ENCODE data around the gene CCDC86. TPM values are rescaled to one million over a fixed set of nuclear protein-coding genes. Genes with fewer than 3 reads are reported as not detected.

CCDC86 gene, protein sequence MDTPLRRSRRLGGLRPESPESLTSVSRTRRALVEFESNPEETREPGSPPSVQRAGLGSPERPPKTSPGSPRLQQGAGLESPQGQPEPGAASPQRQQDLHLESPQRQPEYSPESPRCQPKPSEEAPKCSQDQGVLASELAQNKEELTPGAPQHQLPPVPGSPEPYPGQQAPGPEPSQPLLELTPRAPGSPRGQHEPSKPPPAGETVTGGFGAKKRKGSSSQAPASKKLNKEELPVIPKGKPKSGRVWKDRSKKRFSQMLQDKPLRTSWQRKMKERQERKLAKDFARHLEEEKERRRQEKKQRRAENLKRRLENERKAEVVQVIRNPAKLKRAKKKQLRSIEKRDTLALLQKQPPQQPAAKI
- total RNA-seq: 10 to 100 TPM; 52.1 to 75.1 TPM

GRCh38 chr11:60841797-60842667 lies at the start of gene CCDC86:
Gene CCDC86 (plus strand): TSS chr11:60842113. CDS start chr11:60842125, 12 bp downstream.
- Mint-ChIP-seq H3K27me3 (no peaks in the 10 kb centered on the region), H3K4me3 (peak within 1 kb of the TSS; percentile 83), H3K4me1 (peaks cover 38% of the 10 kb centered on the region), H3K27ac (peak within 1 kb of the TSS; percentile 96), H3K36me3 (ENCODE audit: low read depth) (peaks cover 25% of the 10 kb centered on the region), H3K9me3 (ENCODE audit: low read depth) (no peaks in the 10 kb centered on the region)
- intact Hi-C loops (cut with DNase I, micrococcal nuclease): loop anchor here (1.0 to 2.0 kb wide), 9 partner anchors 64 to 588 kb away; partner anchors contain the start of genes PRPF19 (in 2 of the 2), DDB1 (in 1 of the 2), SDHAF2 (in 1 of the 2) and TKFC (in 1 of the 2)
- CTCF ChIA-PET: interaction anchor here (0.6 to 2.9 kb wide), 6 partner anchors 8 to 440 kb away, joined by 3 to 19 read pairs (median 3); no protein-coding TSS in a partner anchor
- ATAC-seq: peak; percentile 95
- POLR2A ChIA-PET: interaction anchor here (0.5 to 1.2 kb wide), 2 partner anchors 64 to 279 kb away, joined by 4 to 5 read pairs; partner anchors contain the start of gene PRPF19
- peak; percentile 98 for DNase-seq

DNA sequence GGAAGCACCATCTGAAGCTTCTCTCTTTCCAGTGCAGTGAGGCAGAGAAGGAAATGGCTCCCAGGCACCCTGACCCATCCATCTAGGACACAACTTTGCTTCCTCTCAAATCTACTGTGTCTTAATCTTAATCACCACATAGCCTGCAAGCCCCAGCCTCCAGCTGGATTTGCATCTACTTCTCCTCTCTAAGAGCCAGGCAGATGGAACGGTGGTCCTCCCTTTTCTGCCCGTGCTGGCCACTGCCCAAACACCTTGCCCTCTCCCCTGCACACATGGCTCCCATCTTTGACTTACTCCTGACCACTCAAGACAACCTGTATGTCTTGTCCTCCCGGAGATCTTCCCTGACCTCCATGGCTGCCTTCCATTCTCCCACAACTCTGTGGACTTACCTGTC lies 49.4 kb upstream of the CCDC86 start:
- ATAC-seq: no peak
- Mint-ChIP-seq H3K36me3 (ENCODE audit: low read depth) (no peaks in the 10 kb centered on the region), H3K9me3 (ENCODE audit: low read depth) (no peaks in the 10 kb centered on the region), H3K27ac (no peak overlapping the region), H3K27me3 (no peaks in the 10 kb centered on the region), H3K4me1 (no peaks in the 10 kb centered on the region), H3K4me3 (no peak overlapping the region)
- CTCF ChIA-PET: interaction anchor here (0.7 kb wide), 1 partner anchor 17 kb away, joined by 3 read pairs; no protein-coding TSS in a partner anchor
- intact Hi-C loops (cut with DNase I, micrococcal nuclease): no loop called here
- DNase-seq: no peak
- POLR2A ChIA-PET: no interaction called here

DNA sequence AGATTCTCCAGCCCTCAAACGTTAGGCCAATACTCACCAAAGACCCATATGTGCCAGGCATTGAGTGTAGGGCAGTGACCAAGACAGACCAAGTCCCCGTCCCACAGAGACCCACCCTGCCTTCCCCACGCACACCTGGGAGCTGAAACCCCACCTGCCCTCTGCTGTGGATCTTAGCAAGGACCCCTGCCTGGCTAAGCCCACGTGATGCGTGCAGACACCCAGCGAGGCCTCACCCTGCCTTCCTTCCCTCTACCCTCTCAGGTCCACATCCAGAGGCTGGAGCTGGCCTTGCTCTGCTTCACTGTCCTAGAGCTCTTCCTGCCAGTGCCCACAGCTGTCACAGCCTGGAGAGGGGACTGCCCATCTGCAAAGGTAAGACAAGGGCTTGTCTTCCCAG lies 46.6 kb upstream of the CCDC86 start:
- Mint-ChIP-seq H3K4me1 (no peaks in the 10 kb centered on the region), H3K36me3 (ENCODE audit: low read depth) (no peaks in the 10 kb centered on the region), H3K27me3 (peaks cover 2% of the 10 kb centered on the region), H3K9me3 (ENCODE audit: low read depth) (no peaks in the 10 kb centered on the region), H3K27ac (no peak overlapping the region), H3K4me3 (no peak overlapping the region)
- intact Hi-C loops (cut with DNase I, micrococcal nuclease): no loop called here
- DNase-seq (no peak), ATAC-seq (no peak)
- ChIA-PET POLR2A (no interaction called here), CTCF (interaction anchor here (0.6 to 2.8 kb wide), 2 partner anchors 19 to 360 kb away, joined by 3 to 13 read pairs; no protein-coding TSS in a partner anchor)

GRCh38 chr11:60797846-60798630 lies 43.9 kb upstream of the CCDC86 start:
- Mint-ChIP-seq H3K4me3 (no peak overlapping the region), H3K36me3 (ENCODE audit: low read depth) (no peaks in the 10 kb centered on the region), H3K27me3 (peaks cover 7% of the 10 kb centered on the region), H3K4me1 (no peaks in the 10 kb centered on the region), H3K27ac (no peak overlapping the region), H3K9me3 (ENCODE audit: low read depth) (no peaks in the 10 kb centered on the region)
- no peak for DNase-seq
- POLR2A ChIA-PET: no interaction called here
- intact Hi-C loops (cut with DNase I, micrococcal nuclease): no loop called here
- CTCF ChIA-PET: interaction anchor here (2.0 to 2.8 kb wide), 3 partner anchors 22 to 33 kb away, joined by 7 to 13 read pairs (median 11); no protein-coding TSS in a partner anchor
- ATAC-seq: no peak

DNA sequence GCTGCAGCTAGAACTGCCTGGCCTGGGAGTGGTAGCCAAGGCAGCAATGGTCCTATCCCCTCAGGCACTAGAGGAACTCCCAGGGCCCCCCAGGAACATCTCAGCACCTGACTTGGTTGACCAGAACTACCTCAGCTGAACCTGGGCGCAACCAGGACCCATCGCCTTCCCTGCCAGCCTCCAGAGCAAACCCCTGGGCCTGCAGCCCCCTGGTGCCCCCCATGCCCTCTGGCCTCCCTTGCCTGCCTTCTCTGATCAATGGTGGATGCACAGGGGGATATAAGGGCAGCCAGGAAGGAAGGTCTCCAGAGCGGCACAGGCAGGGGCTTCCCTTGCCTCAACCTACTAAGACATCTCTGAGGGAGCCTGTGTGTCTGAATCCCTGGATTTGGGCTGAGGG lies 43.3 kb upstream of the CCDC86 start:
- no peaks in the 10 kb centered on the region for H3K9me3 Mint-ChIP-seq (ENCODE audit: low read depth)
- DNase-seq (no peak), ATAC-seq (no peak)
- H3K4me3 Mint-ChIP-seq: no peak overlapping the region
- ChIA-PET CTCF (interaction anchor here (0.7 to 2.0 kb wide), 2 partner anchors 22 to 45 kb away, joined by 6 to 11 read pairs; no protein-coding TSS in a partner anchor), POLR2A (no interaction called here)
- H3K36me3 Mint-ChIP-seq (ENCODE audit: low read depth): no peaks in the 10 kb centered on the region
- peaks cover 7% of the 10 kb centered on the region for H3K27me3 Mint-ChIP-seq
- no peak overlapping the region for H3K27ac Mint-ChIP-seq
- H3K4me1 Mint-ChIP-seq: no peaks in the 10 kb centered on the region
- intact Hi-C loops (cut with DNase I, micrococcal nuclease): no loop called here

GRCh38 chr11:60801194-60801593 lies 40.7 kb upstream of the CCDC86 start:
- CTCF ChIA-PET: no interaction called here
- ATAC-seq: no peak
- H3K36me3 Mint-ChIP-seq (ENCODE audit: low read depth): no peaks in the 10 kb centered on the region
- H3K27ac Mint-ChIP-seq: no peak overlapping the region
- POLR2A ChIA-PET: no interaction called here
- intact Hi-C loops (cut with DNase I, micrococcal nuclease): no loop called here
- H3K9me3 Mint-ChIP-seq (ENCODE audit: low read depth): no peaks in the 10 kb centered on the region
- H3K27me3 Mint-ChIP-seq: peaks cover 7% of the 10 kb centered on the region
- H3K4me1 Mint-ChIP-seq: no peaks in the 10 kb centered on the region
- no peak for DNase-seq
- H3K4me3 Mint-ChIP-seq: no peak overlapping the region

GRCh38 chr11:60803273-60803936 lies 38.5 kb upstream of the CCDC86 start:
- Mint-ChIP-seq H3K9me3 (ENCODE audit: low read depth) (no peaks in the 10 kb centered on the region), H3K4me1 (no peaks in the 10 kb centered on the region), H3K4me3 (no peak overlapping the region), H3K36me3 (ENCODE audit: low read depth) (no peaks in the 10 kb centered on the region), H3K27me3 (peaks cover 7% of the 10 kb centered on the region), H3K27ac (no peak overlapping the region)
- intact Hi-C loops (cut with DNase I, micrococcal nuclease): no loop called here
- no peak for DNase-seq
- CTCF ChIA-PET: no interaction called here
- POLR2A ChIA-PET: no interaction called here
- ATAC-seq: no peak

- no peak overlapping the region for H3K27ac Mint-ChIP-seq
- ChIA-PET CTCF (no interaction called here), POLR2A (no interaction called here)
- DNase-seq (no peak), ATAC-seq (no peak)
- H3K36me3 Mint-ChIP-seq (ENCODE audit: low read depth): no peaks in the 10 kb centered on the region
- no peaks in the 10 kb centered on the region for H3K27me3 Mint-ChIP-seq
- no peak overlapping the region for H3K4me3 Mint-ChIP-seq
- intact Hi-C loops (cut with DNase I, micrococcal nuclease): no loop called here
- H3K4me1 Mint-ChIP-seq: no peaks in the 10 kb centered on the region
- H3K9me3 Mint-ChIP-seq (ENCODE audit: low read depth): no peaks in the 10 kb centered on the region
Observed at GRCh38 chr11:60809249-60809648, 32.7 kb upstream of the CCDC86 start.

DNA sequence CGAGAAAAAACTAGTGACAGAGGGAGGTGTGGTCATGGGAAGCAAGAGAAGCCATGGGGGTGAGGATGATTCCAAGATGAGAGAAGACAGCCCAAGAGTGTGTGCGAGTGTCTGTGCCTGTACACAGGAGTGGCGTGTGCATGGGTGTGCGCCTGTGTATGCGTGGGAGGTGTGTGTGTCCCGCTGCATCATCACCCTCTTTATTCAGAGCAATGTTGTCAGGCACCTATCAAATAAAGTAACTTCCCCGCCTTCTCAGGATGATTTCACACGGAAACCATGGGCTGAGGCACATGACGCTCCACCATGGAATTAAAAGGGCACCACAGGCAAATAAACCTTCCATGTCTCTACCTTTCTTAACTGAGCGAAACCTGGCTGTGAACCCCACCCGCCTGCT lies 32.2 kb upstream of the CCDC86 start:
- POLR2A ChIA-PET: no interaction called here
- Mint-ChIP-seq H3K4me1 (no peaks in the 10 kb centered on the region), H3K4me3 (no peak overlapping the region), H3K27me3 (no peaks in the 10 kb centered on the region), H3K27ac (no peak overlapping the region), H3K9me3 (ENCODE audit: low read depth) (no peaks in the 10 kb centered on the region), H3K36me3 (ENCODE audit: low read depth) (no peaks in the 10 kb centered on the region)
- intact Hi-C loops (cut with DNase I, micrococcal nuclease): no loop called here
- DNase-seq: no peak
- ATAC-seq: no peak
- CTCF ChIA-PET: no interaction called here

DNA sequence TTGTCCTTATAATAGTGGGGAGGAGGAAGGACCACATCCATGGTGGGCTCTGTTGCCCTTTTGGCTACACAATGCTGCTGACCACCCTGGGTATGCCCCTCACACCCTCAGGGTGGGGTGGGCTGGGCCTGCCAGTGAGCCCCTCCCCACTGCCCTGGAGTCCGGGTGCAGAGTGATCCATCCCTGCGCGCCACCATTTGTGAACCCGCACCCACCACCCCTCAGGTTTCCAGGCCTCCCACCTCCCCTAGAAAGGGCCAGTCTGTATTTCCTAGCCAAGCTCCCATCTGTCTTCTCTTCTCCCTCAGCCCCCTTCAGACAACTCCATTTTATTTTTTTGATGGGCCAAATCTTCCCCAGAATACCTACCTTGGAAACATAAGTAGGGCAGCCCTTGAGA lies 31.8 kb upstream of the CCDC86 start:
- intact Hi-C loops (cut with DNase I, micrococcal nuclease): no loop called here
- no peak overlapping the region for H3K4me3 Mint-ChIP-seq
- ATAC-seq (no peak), DNase-seq (no peak)
- ChIA-PET POLR2A (no interaction called here), CTCF (no interaction called here)
- H3K9me3 Mint-ChIP-seq (ENCODE audit: low read depth): no peaks in the 10 kb centered on the region
- H3K27me3 Mint-ChIP-seq: no peaks in the 10 kb centered on the region
- no peaks in the 10 kb centered on the region for H3K4me1 Mint-ChIP-seq
- no peaks in the 10 kb centered on the region for H3K36me3 Mint-ChIP-seq (ENCODE audit: low read depth)
- no peak overlapping the region for H3K27ac Mint-ChIP-seq

- H3K9me3 Mint-ChIP-seq (ENCODE audit: low read depth): no peaks in the 10 kb centered on the region
- ATAC-seq: no peak
- CTCF ChIA-PET: interaction anchor here (0.6 to 0.7 kb wide), 2 partner anchors 45 to 152 kb away, joined by 3 to 5 read pairs; no protein-coding TSS in a partner anchor
- POLR2A ChIA-PET: no interaction called here
- H3K4me1 Mint-ChIP-seq: no peaks in the 10 kb centered on the region
- no peak overlapping the region for H3K4me3 Mint-ChIP-seq
- no peaks in the 10 kb centered on the region for H3K36me3 Mint-ChIP-seq (ENCODE audit: low read depth)
- no peaks in the 10 kb centered on the region for H3K27me3 Mint-ChIP-seq
- DNase-seq: no peak
- H3K27ac Mint-ChIP-seq: no peak overlapping the region
- intact Hi-C loops (cut with DNase I, micrococcal nuclease): no loop called here
Observed at GRCh38 chr11:60810569-60810968, 31.3 kb upstream of the CCDC86 start.

All from activated CD4-positive, alpha-beta T cell treated with anti-CD3 and anti-CD28 coated beads for 36 hours (primary cell).